CD4-positive, CD25-positive, alpha-beta regulatory T cell (primary cell): ENCODE measurements around the gene EDN2. TPM values are rescaled to one million over a fixed set of nuclear protein-coding genes. Genes with fewer than 3 reads are reported as not detected.

Experiments used
- ATAC-seq, 2 donors: fragments of 150-1000 bp; cut with Tn5 transposase; one replicate each; pipeline ENCODE4 v1.10.0; 2021; ENCODE audit warnings: low read depth in 2 of 2, moderate number of reproducible peaks in 2 of 2, moderate library complexity in 1 of 2
- DNase-seq, 3 donors: peaks; one replicate each; pipeline versions ENCODE4 v3.0.0 to v3.0.0-alpha.2; 2012 to 2022; ENCODE audit warnings: mixed read lengths in 1 of 3
- H3K27ac ChIP-seq: one replicate; pipeline ENCODE4 v1.7.0; 2013; ENCODE audit warnings: mild to moderate bottlenecking, low read length; ENCODE audit not compliant: insufficient read depth, poor library complexity, severe bottlenecking
- H3K27me3 ChIP-seq: one replicate; pipeline ENCODE4 v1.7.0; 2013; ENCODE audit warnings: low read length; ENCODE audit not compliant: control insufficient read depth, insufficient read depth
- H3K36me3 ChIP-seq: one replicate; pipeline ENCODE4 v1.7.0; 2013; ENCODE audit warnings: mild to moderate bottlenecking, low read length, moderate library complexity; ENCODE audit not compliant: control insufficient read depth, insufficient read depth
- H3K4me1 ChIP-seq: 2 replicates; pipeline ENCODE4 v1.7.0; 2013; ENCODE audit warnings: mild to moderate bottlenecking, low read length; ENCODE audit not compliant: insufficient read depth, control insufficient read depth, poor library complexity, severe bottlenecking
- H3K4me3 ChIP-seq: one replicate; pipeline ENCODE4 v1.7.0; 2013; ENCODE audit warnings: low read depth, mild to moderate bottlenecking, low read length, moderate library complexity
- H3K9me3 ChIP-seq, 2 experiments: 1 replicate in 1 of 2; 2 replicates in 1 of 2; pipeline ENCODE4 v1.7.0; 2013; ENCODE audit warnings: low read length in 2 of 2, mild to moderate bottlenecking in 1 of 2, moderate library complexity in 1 of 2; ENCODE audit not compliant: control insufficient read depth in 2 of 2
- H3K27ac Mint-ChIP-seq, 3 donors: one replicate each; pipeline ENCODE4 v1.8.0; 2020 to 2022; ENCODE audit warnings: mild to moderate bottlenecking in 3 of 3, mixed read lengths in 3 of 3, moderate library complexity in 2 of 3
- H3K27me3 Mint-ChIP-seq: one replicate; pipeline ENCODE4 v1.8.0; 2022; ENCODE audit warnings: mild to moderate bottlenecking, mixed read lengths
- H3K36me3 Mint-ChIP-seq: one replicate; pipeline ENCODE4 v1.8.0; 2020; ENCODE audit warnings: mixed read lengths
- H3K4me1 Mint-ChIP-seq, 4 donors: one replicate each; pipeline ENCODE4 v1.8.0; 2020 to 2022; ENCODE audit warnings: mixed read lengths in 4 of 4, mild to moderate bottlenecking in 1 of 4
- H3K4me3 Mint-ChIP-seq, 4 donors: one replicate each; pipeline ENCODE4 v1.8.0; 2020 to 2022; ENCODE audit warnings: mild to moderate bottlenecking in 4 of 4, mixed read lengths in 4 of 4, moderate library complexity in 3 of 4
- H3K9me3 Mint-ChIP-seq, 7 donors: one replicate each; pipeline ENCODE4 v1.8.0; 2020 to 2022; ENCODE audit warnings: mixed read lengths in 7 of 7, mild to moderate bottlenecking in 3 of 7, moderate library complexity in 2 of 7
- polyA plus RNA-seq, 4 donors: library from polyadenylated mRNA; unstranded; fragments of 300-500 nt; fragmentation: Illumina TruSeq; gene quantifications; one replicate each; pipeline ENCODE4 v1.2.3, GENCODE V29; 2021
- total RNA-seq: library from RNA; stranded (reverse); gene quantifications from one replicate; pipeline ENCODE4 v1.2.3, GENCODE V29; 2022

The EDN2 gene
- total and polyA plus RNA-seq, 5 donors from 2014 or later: 0.52 TPM; not detected in 4

- ATAC-seq (no peak), DNase-seq (no peak)
- Histone ChIP-seq H3K4me1 (peaks cover 5% of the 10 kb centered on the region), H3K27me3 (no peaks in the 10 kb centered on the region), H3K4me3 (no peak overlapping the region), H3K9me3 (no peaks in the 10 kb centered on the region), H3K27ac (no peak overlapping the region), H3K36me3 (no peaks in the 10 kb centered on the region)
- no peaks in the 10 kb centered on the region for H3K27me3 Mint-ChIP-seq
- peak overlapping the region in 1 of 3 donors; percentile 52 for H3K27ac Mint-ChIP-seq
- no peaks in the 10 kb centered on the region for H3K36me3 Mint-ChIP-seq
- no peaks in the 10 kb centered on the region for H3K9me3 Mint-ChIP-seq
- H3K4me1 Mint-ChIP-seq: peaks cover 0 to 7% (median 3%) of the 10 kb centered on the region in 4 donors
- no peak overlapping the region for H3K4me3 Mint-ChIP-seq
These were observed 16.5 kb upstream of the EDN2 start for GRCh38 chr1:41500781-41501518.

- Mint-ChIP-seq H3K9me3 (no peaks in the 10 kb centered on the region), H3K36me3 (no peaks in the 10 kb centered on the region), H3K4me3 (no peak overlapping the region), H3K27ac (peak overlapping the region in 1 of 3 donors; percentile 52), H3K27me3 (peaks cover 4% of the 10 kb centered on the region), H3K4me1 (peaks cover 0 to 12% (median 3%) of the 10 kb centered on the region in 4 donors)
- H3K4me3 ChIP-seq: no peak overlapping the region
- H3K27me3 ChIP-seq: no peaks in the 10 kb centered on the region
- H3K9me3 ChIP-seq: no peaks in the 10 kb centered on the region
- no peak for ATAC-seq
- peaks cover 6% of the 10 kb centered on the region for H3K4me1 ChIP-seq
- no peak overlapping the region for H3K27ac ChIP-seq
- DNase-seq: no peak
- no peaks in the 10 kb centered on the region for H3K36me3 ChIP-seq
These were observed 15.9 kb upstream of the EDN2 start for GRCh38 chr1:41500378-41500777.

GRCh38 chr1:41499591-41499990 lies 15.1 kb upstream of the EDN2 start:
- Histone ChIP-seq H3K4me3 (no peak overlapping the region), H3K4me1 (peaks cover 6% of the 10 kb centered on the region), H3K36me3 (no peaks in the 10 kb centered on the region), H3K27me3 (no peaks in the 10 kb centered on the region), H3K27ac (no peak overlapping the region), H3K9me3 (no peaks in the 10 kb centered on the region)
- H3K27ac Mint-ChIP-seq: no peak overlapping the region
- no peaks in the 10 kb centered on the region for H3K36me3 Mint-ChIP-seq
- peaks cover 8% of the 10 kb centered on the region for H3K27me3 Mint-ChIP-seq
- ATAC-seq: no peak
- peaks cover 0 to 12% (median 1%) of the 10 kb centered on the region in 4 donors for H3K4me1 Mint-ChIP-seq
- no peak for DNase-seq
- H3K4me3 Mint-ChIP-seq: no peak overlapping the region
- no peaks in the 10 kb centered on the region for H3K9me3 Mint-ChIP-seq

- no peak overlapping the region for H3K4me3 Mint-ChIP-seq
- ATAC-seq: no peak
- peaks cover 0 to 12% (median 0%) of the 10 kb centered on the region in 4 donors for H3K4me1 Mint-ChIP-seq
These were observed 14.3 kb upstream of the EDN2 start for GRCh38 chr1:41498804-41499203.

GRCh38 chr1:41498391-41498790 lies 13.9 kb upstream of the EDN2 start:
- no peak for DNase-seq
- Mint-ChIP-seq H3K27me3 (peaks cover 11% of the 10 kb centered on the region), H3K27ac (no peak overlapping the region), H3K4me3 (no peak overlapping the region), H3K9me3 (no peaks in the 10 kb centered on the region), H3K36me3 (no peaks in the 10 kb centered on the region), H3K4me1 (peaks cover 0 to 12% (median 0%) of the 10 kb centered on the region in 4 donors)
- H3K27ac ChIP-seq: no peak overlapping the region
- no peaks in the 10 kb centered on the region for H3K36me3 ChIP-seq
- ATAC-seq: no peak
- no peaks in the 10 kb centered on the region for H3K27me3 ChIP-seq
- H3K9me3 ChIP-seq: no peaks in the 10 kb centered on the region
- H3K4me3 ChIP-seq: no peak overlapping the region
- peaks cover 6% of the 10 kb centered on the region for H3K4me1 ChIP-seq

More at GRCh38 chr1:41498804-41499203, 14.3 kb upstream of the EDN2 start:
- Histone ChIP-seq H3K4me1 (peaks cover 6% of the 10 kb centered on the region), H3K27me3 (no peaks in the 10 kb centered on the region), H3K27ac (no peak overlapping the region), H3K4me3 (no peak overlapping the region), H3K9me3 (no peaks in the 10 kb centered on the region), H3K36me3 (no peaks in the 10 kb centered on the region)
- no peak for DNase-seq
- no peak overlapping the region for H3K27ac Mint-ChIP-seq
- no peaks in the 10 kb centered on the region for H3K36me3 Mint-ChIP-seq
- H3K27me3 Mint-ChIP-seq: peaks cover 11% of the 10 kb centered on the region
- H3K9me3 Mint-ChIP-seq: no peaks in the 10 kb centered on the region

- Histone ChIP-seq H3K9me3 (no peaks in the 10 kb centered on the region), H3K4me1 (peaks cover 6% of the 10 kb centered on the region), H3K27ac (no peak overlapping the region), H3K4me3 (no peak overlapping the region), H3K36me3 (no peaks in the 10 kb centered on the region), H3K27me3 (no peaks in the 10 kb centered on the region)
- DNase-seq (no peak), ATAC-seq (no peak)
- Mint-ChIP-seq H3K27ac (no peak overlapping the region), H3K4me1 (peaks cover 0 to 12% (median 0%) of the 10 kb centered on the region in 4 donors), H3K4me3 (no peak overlapping the region), H3K36me3 (no peaks in the 10 kb centered on the region), H3K27me3 (peaks cover 11% of the 10 kb centered on the region), H3K9me3 (no peaks in the 10 kb centered on the region)
These were observed 13.1 kb upstream of the EDN2 start for GRCh38 chr1:41497461-41498030.

- no peaks in the 10 kb centered on the region for H3K9me3 ChIP-seq
- no peak overlapping the region for H3K27ac ChIP-seq
- no peak for ATAC-seq
- Mint-ChIP-seq H3K4me3 (no peak overlapping the region), H3K36me3 (no peaks in the 10 kb centered on the region), H3K9me3 (no peaks in the 10 kb centered on the region), H3K27me3 (peaks cover 11% of the 10 kb centered on the region), H3K27ac (peak overlapping the region in 1 of 3 donors; percentile 26), H3K4me1 (peaks cover 0 to 12% (median 0%) of the 10 kb centered on the region in 4 donors)
- H3K4me1 ChIP-seq: peaks cover 6% of the 10 kb centered on the region
- no peaks in the 10 kb centered on the region for H3K36me3 ChIP-seq
- H3K4me3 ChIP-seq: no peak overlapping the region
- no peak for DNase-seq
- H3K27me3 ChIP-seq: no peaks in the 10 kb centered on the region
These were observed 12.6 kb upstream of the EDN2 start for GRCh38 chr1:41497056-41497440.
